ENCODE data around the gene SHC3. TPM values are rescaled to one million over a fixed set of nuclear protein-coding genes. Genes with fewer than 3 reads are reported as not detected.

The SHC3 gene
- total RNA-seq, 2 donors from 2014 or later, result 1.0 to 1.7 TPM

GRCh38 chr9:88998503-88998902 is 180.1 kb downstream of the SHC3 start:
- no peaks in the 10 kb centered on the region for H3K9me3 ChIP-seq
- peak overlapping the region; percentile 39 to 49 for H3K27ac ChIP-seq
- DNase-seq (ENCODE audit: low spot score), result no peak
- peaks cover 0 to 53% of the 10 kb centered on the region in 2 donors for H3K4me1 ChIP-seq
- peaks cover 31% of the 10 kb centered on the region for H3K36me3 ChIP-seq
- H3K27me3 ChIP-seq, result no peaks in the 10 kb centered on the region
- H3K4me3 ChIP-seq, result no peak overlapping the region
- no peak for TF ChIP-seq CTCF (IDR thresholded peaks at IDR 0.05)

GRCh38 chr9:88997646-88998045 is 181.0 kb downstream of the SHC3 start:
- no peak for DNase-seq (ENCODE audit: low spot score)
- Histone ChIP-seq H3K9me3 (no peaks in the 10 kb centered on the region), H3K27ac (peak overlapping the region in 1 of 2 donors; percentile 23), H3K4me1 (peaks cover 0 to 60% of the 10 kb centered on the region in 2 donors), H3K27me3 (no peaks in the 10 kb centered on the region), H3K36me3 (peaks cover 24% of the 10 kb centered on the region), H3K4me3 (no peak overlapping the region)
- no peak for TF ChIP-seq CTCF (IDR thresholded peaks at IDR 0.05)

- Histone ChIP-seq H3K4me1 (peaks cover 0 to 67% of the 10 kb centered on the region in 2 donors), H3K36me3 (peaks cover 18% of the 10 kb centered on the region), H3K27ac (no peak overlapping the region), H3K4me3 (no peak overlapping the region), H3K9me3 (no peaks in the 10 kb centered on the region), H3K27me3 (no peaks in the 10 kb centered on the region)
- no peak for TF ChIP-seq CTCF (IDR thresholded peaks at IDR 0.05)
- DNase-seq (ENCODE audit: low spot score), result no peak
Observed at GRCh38 chr9:88996921-88997235, 181.7 kb downstream of the SHC3 start.

- Histone ChIP-seq H3K4me1 (peaks cover 0 to 67% of the 10 kb centered on the region in 2 donors), H3K4me3 (no peak overlapping the region), H3K9me3 (no peaks in the 10 kb centered on the region), H3K27ac (no peak overlapping the region), H3K36me3 (peaks cover 18% of the 10 kb centered on the region), H3K27me3 (no peaks in the 10 kb centered on the region)
- TF ChIP-seq CTCF (IDR thresholded peaks at IDR 0.05), result no peak
- DNase-seq (ENCODE audit: low spot score), result no peak
Observed at GRCh38 chr9:88996046-88996920, 182.3 kb downstream of the SHC3 start.

- H3K36me3 ChIP-seq, result peaks cover 18% of the 10 kb centered on the region
- no peak for TF ChIP-seq CTCF (IDR thresholded peaks at IDR 0.05)
- peaks cover 0 to 62% of the 10 kb centered on the region in 2 donors for H3K4me1 ChIP-seq
- H3K27me3 ChIP-seq, result no peaks in the 10 kb centered on the region
- H3K9me3 ChIP-seq, result no peaks in the 10 kb centered on the region
- DNase-seq (ENCODE audit: low spot score), result no peak
- no peak overlapping the region for H3K27ac ChIP-seq
- no peak overlapping the region for H3K4me3 ChIP-seq
Observed at GRCh38 chr9:88995627-88996026, 183.0 kb downstream of the SHC3 start.

- no peak for TF ChIP-seq CTCF (IDR thresholded peaks at IDR 0.05)
- H3K4me3 ChIP-seq, result no peak overlapping the region
- DNase-seq (ENCODE audit: low spot score), result no peak
- H3K27me3 ChIP-seq, result no peaks in the 10 kb centered on the region
- H3K9me3 ChIP-seq, result no peaks in the 10 kb centered on the region
- H3K36me3 ChIP-seq, result peaks cover 18% of the 10 kb centered on the region
- H3K4me1 ChIP-seq, result peaks cover 0 to 62% of the 10 kb centered on the region in 2 donors
- H3K27ac ChIP-seq, result no peak overlapping the region
Observed at GRCh38 chr9:88995200-88995577, 183.4 kb downstream of the SHC3 start.

Measured in right atrium auricular region (tissue), 2 donors.